ENCODE results near the gene PHLPP1.

Gene PHLPP1

DNA sequence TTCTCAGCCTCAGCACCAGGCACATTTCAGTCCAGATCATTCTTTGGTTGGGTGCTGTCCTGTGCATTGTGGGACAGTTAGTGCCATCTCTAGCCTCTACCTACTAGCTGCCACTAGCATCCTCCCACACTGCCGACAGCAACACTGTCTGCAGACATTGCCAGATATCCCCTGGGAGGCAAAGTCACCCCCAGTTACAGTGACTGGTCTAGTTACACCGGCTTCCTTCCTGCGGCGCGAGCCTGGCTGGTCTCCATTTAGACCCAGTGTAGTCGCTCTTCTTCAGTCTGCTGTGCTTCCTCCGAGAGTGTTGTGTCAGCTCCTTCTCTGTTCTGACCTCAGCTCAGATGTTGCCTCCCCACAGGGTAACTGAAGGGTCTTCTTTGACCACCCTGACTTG, 283.1 kb downstream of the PHLPP1 start:
- no peak for TF ChIP-seq CTCF (conservative IDR thresholded peaks at IDR 0.05; ENCODE audit: low read depth, low read length)
- H3K4me3 ChIP-seq (ENCODE audit: low read length) = no peak overlapping the region
- no peak for DNase-seq (ENCODE audit: low read depth)

- no peak overlapping the region for H3K4me3 ChIP-seq (ENCODE audit: low read length)
- TF ChIP-seq CTCF (conservative IDR thresholded peaks at IDR 0.05; ENCODE audit: low read depth, low read length) = no peak
- peak; percentile 83 for DNase-seq (ENCODE audit: low read depth)
Observed at GRCh38 chr18:62999392-62999791, 284.1 kb downstream of the PHLPP1 start.

DNA sequence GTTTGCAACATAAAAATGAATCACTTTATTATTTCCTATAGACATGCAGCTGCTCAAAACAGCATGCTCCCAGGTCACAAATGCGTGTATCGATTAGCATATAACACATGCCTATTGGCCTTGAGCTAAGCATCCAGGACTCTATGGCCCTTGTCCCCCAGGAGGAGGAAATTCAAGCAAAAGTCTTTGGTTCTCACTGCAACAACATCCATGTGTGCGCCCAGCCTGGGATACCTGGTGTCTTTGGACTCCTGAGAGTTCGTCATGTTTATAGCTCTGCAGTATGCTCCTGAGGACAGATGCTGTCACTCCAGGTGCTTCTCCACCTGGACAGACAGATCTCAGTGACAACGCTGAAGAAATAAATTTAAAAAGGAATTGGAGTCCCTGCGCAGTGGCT, 284.6 kb downstream of the PHLPP1 start:
- H3K4me3 ChIP-seq (ENCODE audit: low read length) = no peak overlapping the region
- no peak for TF ChIP-seq CTCF (conservative IDR thresholded peaks at IDR 0.05; ENCODE audit: low read depth, low read length)
- DNase-seq (ENCODE audit: low read depth) = no peak

DNA sequence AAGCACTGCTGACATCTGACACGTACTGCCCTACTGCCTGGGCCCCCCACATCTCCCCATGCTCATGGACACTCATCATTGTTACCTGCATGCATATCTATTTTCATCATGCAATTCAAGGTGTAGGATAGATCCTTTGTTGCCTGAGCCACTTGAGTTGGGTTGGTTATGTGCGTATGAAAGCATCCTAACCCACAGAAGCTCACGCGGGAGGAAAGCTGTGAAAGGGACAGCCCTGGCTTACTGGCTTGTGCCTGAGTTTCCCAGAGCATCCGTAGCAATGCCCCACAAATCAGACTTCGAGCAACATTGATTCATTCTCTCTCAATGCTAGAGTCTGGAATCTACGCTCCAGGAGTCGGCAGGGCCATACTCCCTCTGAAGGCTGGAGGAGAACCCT, 285.5 kb downstream of the PHLPP1 start:
- no peak for TF ChIP-seq CTCF (conservative IDR thresholded peaks at IDR 0.05; ENCODE audit: low read depth, low read length)

GRCh38 chr18:63001861-63002260, 286.5 kb downstream of the PHLPP1 start:
- no peak overlapping the region for H3K4me3 ChIP-seq (ENCODE audit: low read length)
- TF ChIP-seq CTCF (conservative IDR thresholded peaks at IDR 0.05; ENCODE audit: low read depth, low read length) = no peak
- DNase-seq (ENCODE audit: low read depth) = no peak

More for the DNA sequence above, 285.5 kb downstream of the PHLPP1 start:
- no peak for DNase-seq (ENCODE audit: low read depth)
- H3K4me3 ChIP-seq (ENCODE audit: low read length) = no peak overlapping the region

- H3K4me3 ChIP-seq (ENCODE audit: low read length) = no peak overlapping the region
- no peak for TF ChIP-seq CTCF (conservative IDR thresholded peaks at IDR 0.05; ENCODE audit: low read depth, low read length)
- no peak for DNase-seq (ENCODE audit: low read depth)
Observed at GRCh38 chr18:63002305-63002704, 287.0 kb downstream of the PHLPP1 start.

DNA sequence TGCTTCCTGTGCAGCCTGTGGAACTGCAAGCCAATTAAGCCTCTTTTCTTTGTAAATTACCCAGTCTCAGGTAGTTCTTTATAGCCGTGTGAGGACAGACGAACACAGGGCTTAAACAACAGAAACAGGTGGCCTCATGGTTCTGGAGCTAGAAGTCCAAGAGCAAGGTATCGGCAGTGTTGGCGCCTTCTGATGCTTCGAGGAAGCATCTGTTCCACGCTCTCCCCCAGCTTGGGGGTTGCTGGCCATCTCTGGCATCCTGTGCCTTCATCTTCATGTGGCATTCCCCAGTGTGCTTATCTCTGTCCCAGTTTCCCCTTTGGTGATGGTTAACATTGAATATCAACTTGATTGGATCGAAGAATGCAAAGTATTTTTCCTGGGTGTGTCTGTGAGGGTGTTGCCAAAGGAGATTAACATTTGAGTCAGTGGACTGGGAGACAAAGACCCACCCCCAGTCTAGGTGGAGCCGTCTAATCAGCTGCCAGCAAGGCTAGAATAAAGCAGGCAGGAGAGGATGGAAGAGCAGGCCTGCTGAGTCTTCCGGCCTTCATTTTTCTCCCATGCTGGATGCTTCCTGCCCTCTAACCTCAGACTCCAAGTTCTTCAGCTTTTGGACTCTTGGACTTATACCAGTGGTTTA, 287.6 kb downstream of the PHLPP1 start:
- H3K4me3 ChIP-seq (ENCODE audit: low read length) = no peak overlapping the region
- DNase-seq (ENCODE audit: low read depth) = peak; percentile 66
- TF ChIP-seq CTCF (conservative IDR thresholded peaks at IDR 0.05; ENCODE audit: low read depth, low read length) = no peak

Measured in retinal pigment epithelial cell (primary cell).